AG04449 (cell line): Measurements from ENCODE around the gene UQCRC1.

Source experiments
- CTCF ChIA-PET: fragments of 350-600 bp; formaldehyde crosslinking; extraction: SDS; loops from one replicate; lab custom pipeline; 2021; ENCODE audit warnings: antibody characterized with exemption; lab: Yijun Ruan, JAX
- POLR2A ChIA-PET: fragments of 400-600, 350-600 bp; formaldehyde crosslinking; extraction: SDS; loops from one replicate; lab custom pipeline; 2020; ENCODE audit warnings: antibody characterized with exemption, inconsistent platforms; lab: Yijun Ruan, JAX
- DNase-seq: peaks from one replicate; pipeline ENCODE4 v3.0.0-alpha.2; 2010; ENCODE audit warnings: low read depth, low spot score
- H3K4me3 ChIP-seq: 2 replicates; pipeline ENCODE4 v1.5.1; 2011; ENCODE audit warnings: low read depth, mild to moderate bottlenecking, control low read depth, low read length
- CTCF ChIP-seq: IDR thresholded peaks from one replicate; pipeline ENCODE4 v1.5.1; 2011; ENCODE audit warnings: mild to moderate bottlenecking, moderate library complexity, low read length, control low read depth, inconsistent platforms; ENCODE audit not compliant: insufficient read depth; ENCODE audit errors: missing control alignments

Gene UQCRC1

GRCh38 chr3:48571938-48572337 is 37.5 kb downstream of the UQCRC1 start:
- H3K4me3 ChIP-seq = no peak overlapping the region
- ChIA-PET POLR2A (no interaction called here), CTCF (interaction anchor here (0.9 to 1.4 kb wide), 4 partner anchors 11 to 30 kb away, joined by 3 to 4 read pairs (median 4); no protein-coding TSS in a partner anchor)
- DNase-seq = no peak
- no peak for TF ChIP-seq CTCF

DNA sequence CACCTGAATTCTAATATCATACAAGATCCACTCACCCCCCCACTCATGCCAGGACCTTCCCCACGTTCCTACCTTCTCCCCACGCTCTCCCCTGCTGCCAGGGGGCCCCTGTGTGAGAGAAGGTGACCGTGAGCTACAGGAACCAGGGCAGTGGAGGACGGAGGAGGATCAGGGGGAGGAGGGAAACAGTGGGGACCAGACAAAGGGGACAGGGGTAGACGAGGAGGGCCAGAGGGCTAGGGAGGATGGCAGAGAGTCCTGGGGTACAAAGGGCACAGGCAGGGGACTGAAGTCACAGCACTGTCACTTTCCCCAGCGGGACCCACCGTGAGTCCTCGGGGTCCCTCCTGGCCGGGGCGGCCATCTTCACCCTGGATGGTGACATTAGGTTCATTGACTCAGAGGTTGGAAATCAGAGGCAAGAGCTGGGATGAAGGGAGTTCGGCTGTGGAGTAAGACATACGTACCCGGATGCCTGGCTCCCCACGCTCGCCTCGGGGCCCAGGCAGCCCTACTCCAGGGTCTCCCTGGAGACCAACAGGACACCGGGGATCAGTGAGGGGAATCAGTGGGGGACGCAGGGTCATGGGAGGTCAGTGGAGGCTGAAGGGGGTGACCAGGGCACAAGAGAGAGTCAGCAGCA is 39.5 kb downstream of the UQCRC1 start:
- CTCF ChIA-PET = interaction anchor here (1.0 to 4.7 kb wide), 2 partner anchors 11 to 12 kb away, joined by 3 to 23 read pairs; no protein-coding TSS in a partner anchor
- no peak for DNase-seq
- POLR2A ChIA-PET = interaction anchor here (1.0 to 1.4 kb wide), 2 partner anchors 8 to 13 kb away, joined by 3 read pairs; partner anchors contain the start of gene PFKFB4
- H3K4me3 ChIP-seq = no peak overlapping the region
- TF ChIP-seq CTCF = no peak

- no peak overlapping the region for H3K4me3 ChIP-seq
- no peak for TF ChIP-seq CTCF
- no peak for DNase-seq
- POLR2A ChIA-PET = interaction anchor here (0.7 to 1.0 kb wide), 2 partner anchors 9 to 20 kb away, joined by 3 to 4 read pairs; no protein-coding TSS in a partner anchor
- CTCF ChIA-PET = interaction anchor here (1.0 to 4.7 kb wide), 3 partner anchors 9 to 12 kb away, joined by 3 to 23 read pairs (median 4); no protein-coding TSS in a partner anchor
Observed at GRCh38 chr3:48569400-48569799, 40.0 kb downstream of the UQCRC1 start.

GRCh38 chr3:48568476-48568875 is 41.0 kb downstream of the UQCRC1 start:
- ChIA-PET CTCF (interaction anchor here (1.0 to 4.7 kb wide), 2 partner anchors 8 to 10 kb away, joined by 4 to 23 read pairs; no protein-coding TSS in a partner anchor), POLR2A (interaction anchor here (0.7 kb wide), 1 partner anchor 67 kb away, joined by 3 read pairs; the partner anchor contains the start of gene SLC26A6)
- DNase-seq = no peak
- TF ChIP-seq CTCF = no peak
- H3K4me3 ChIP-seq = no peak overlapping the region

- POLR2A ChIA-PET = interaction anchor here (0.7 to 0.9 kb wide), 2 partner anchors 10 to 60 kb away, joined by 3 to 5 read pairs; no protein-coding TSS in a partner anchor
- DNase-seq = no peak
- CTCF ChIA-PET = interaction anchor here (4.7 kb wide), 1 partner anchor 9 kb away, joined by 23 read pairs; no protein-coding TSS in a partner anchor
Observed at GRCh38 chr3:48567500-48567899, 41.9 kb downstream of the UQCRC1 start.

More at GRCh38 chr3:48567500-48567899, 41.9 kb downstream of the UQCRC1 start:
- H3K4me3 ChIP-seq = no peak overlapping the region
- TF ChIP-seq CTCF = no peak
